Body of pancreas (tissue), 4 donors: ENCODE results near the gene FBXO10.

Experiments used
- CTCF ChIP-seq, 7 experiments: fragments of 450-650 bp in 4 of 7; fragments of 200-600 bp in 3 of 7; sonication (generic) in 3 of 7; IDR thresholded peaks; one replicate each; pipeline ENCODE4 v1.5.1; 2016 to 2019; ENCODE audit warnings: antibody characterized with exemption in 7 of 7
- POLR2A ChIP-seq, 3 donors: fragments of 450-650 bp; IDR thresholded peaks; one replicate each; pipeline ENCODE4 v1.6.1; 2016; ENCODE audit warnings: antibody characterized with exemption in 3 of 3, mild to moderate bottlenecking in 2 of 3

GRCh38 chr9:37514999-37515398, 61.2 kb downstream of the FBXO10 start:
- TF ChIP-seq POLR2A (IDR thresholded peaks at IDR 0.05): no peak
- no peak for TF ChIP-seq CTCF (IDR thresholded peaks at IDR 0.05)
